ENCODE measurements around the gene ABCB10. TPM values are rescaled to one million over a fixed set of nuclear protein-coding genes. Genes with fewer than 3 reads are reported as not detected.
A peak's percentile ranks its signal among the peaks of the same experiment; 100 is the strongest.
"Not testable (repeated sequence)": the region's sequence is repeated elsewhere in the genome, so short reads cannot be mapped to it uniquely, and the experiment has no call there.

The ABCB10 gene
- total RNA-seq, 4 donors from 2014 or later, result 16.5 to 41.0 (median 20.9) TPM

DNA sequence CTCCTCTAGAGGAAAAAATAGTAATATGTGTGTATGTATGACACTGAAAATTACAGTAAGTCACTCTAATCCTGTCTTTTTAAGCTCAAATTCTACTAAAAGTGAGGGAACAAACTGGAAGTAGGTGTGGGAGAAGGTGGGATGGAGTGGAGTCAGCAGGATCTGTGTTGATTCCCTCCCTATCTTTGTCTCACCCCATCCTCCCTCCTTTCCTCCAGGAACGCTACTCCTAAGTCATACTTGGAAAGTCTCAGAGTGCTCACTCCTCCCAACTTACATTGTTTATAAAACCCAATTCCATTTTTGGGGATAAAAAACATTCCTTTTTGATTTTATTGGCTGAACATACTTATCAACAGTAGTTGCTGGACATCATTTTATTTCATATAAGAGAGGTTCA, 35.5 kb downstream of the ABCB10 start:
- H3K27me3 ChIP-seq, result no peaks in the 10 kb centered on the region
- peaks cover 0 to 89% (median 0%) of the 10 kb centered on the region in 3 donors for H3K36me3 ChIP-seq
- H3K4me1 ChIP-seq, result no peaks in the 10 kb centered on the region
- H3K27ac ChIP-seq, result no peak overlapping the region
- H3K9me3 ChIP-seq, result no peaks in the 10 kb centered on the region
- TF ChIP-seq POLR2A (IDR thresholded peaks at IDR 0.05), result no peak
- TF ChIP-seq, protein P1, sequence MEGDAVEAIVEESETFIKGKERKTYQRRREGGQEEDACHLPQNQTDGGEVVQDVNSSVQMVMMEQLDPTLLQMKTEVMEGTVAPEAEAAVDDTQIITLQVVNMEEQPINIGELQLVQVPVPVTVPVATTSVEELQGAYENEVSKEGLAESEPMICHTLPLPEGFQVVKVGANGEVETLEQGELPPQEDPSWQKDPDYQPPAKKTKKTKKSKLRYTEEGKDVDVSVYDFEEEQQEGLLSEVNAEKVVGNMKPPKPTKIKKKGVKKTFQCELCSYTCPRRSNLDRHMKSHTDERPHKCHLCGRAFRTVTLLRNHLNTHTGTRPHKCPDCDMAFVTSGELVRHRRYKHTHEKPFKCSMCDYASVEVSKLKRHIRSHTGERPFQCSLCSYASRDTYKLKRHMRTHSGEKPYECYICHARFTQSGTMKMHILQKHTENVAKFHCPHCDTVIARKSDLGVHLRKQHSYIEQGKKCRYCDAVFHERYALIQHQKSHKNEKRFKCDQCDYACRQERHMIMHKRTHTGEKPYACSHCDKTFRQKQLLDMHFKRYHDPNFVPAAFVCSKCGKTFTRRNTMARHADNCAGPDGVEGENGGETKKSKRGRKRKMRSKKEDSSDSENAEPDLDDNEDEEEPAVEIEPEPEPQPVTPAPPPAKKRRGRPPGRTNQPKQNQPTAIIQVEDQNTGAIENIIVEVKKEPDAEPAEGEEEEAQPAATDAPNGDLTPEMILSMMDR (IDR thresholded peaks at IDR 0.05), result no peak
- DNase-seq, result no peak
- no peak overlapping the region for H3K4me3 ChIP-seq

DNA sequence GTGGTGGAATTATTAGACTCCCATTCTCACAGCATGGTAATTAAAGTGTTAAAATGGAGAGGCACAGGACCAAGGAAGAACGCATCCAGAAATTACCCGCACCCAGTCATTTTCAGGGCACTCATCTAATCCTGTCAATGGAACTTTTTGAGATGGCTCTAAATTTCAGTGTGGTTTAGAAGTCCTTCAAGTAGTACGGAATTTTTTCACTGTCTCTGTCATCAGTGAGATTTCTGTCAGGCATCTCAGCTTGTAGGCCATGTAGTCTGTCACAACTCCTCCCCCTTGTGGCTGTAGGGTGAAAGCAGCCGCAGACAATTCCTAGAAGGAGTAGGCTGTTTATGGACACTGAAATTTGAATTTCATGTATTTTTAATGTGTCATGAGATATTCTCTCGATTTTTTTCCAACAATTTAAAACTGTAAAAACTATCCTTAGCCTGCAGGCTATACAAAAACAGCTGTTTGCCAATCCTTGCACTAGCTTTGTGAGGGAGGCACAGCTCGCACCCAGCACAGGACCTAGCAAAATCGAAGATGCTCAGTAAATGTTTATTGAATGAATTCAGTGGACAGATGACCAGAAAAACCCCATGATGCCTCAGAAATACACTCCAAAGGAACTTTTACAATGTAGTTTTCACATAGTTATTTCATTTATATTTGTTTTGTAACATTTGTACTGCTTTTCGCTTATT, 43.8 kb downstream of the ABCB10 start:
- peak in 2 of 3 donors; percentile 61 to 85 for DNase-seq
- TF ChIP-seq, protein P1 (IDR thresholded peaks at IDR 0.05), result peak; percentile 60 to 80 (median 79)
- TF ChIP-seq POLR2A (IDR thresholded peaks at IDR 0.05), result no peak
- no peak overlapping the region for H3K27ac ChIP-seq
- peaks cover 0 to 28% (median 0%) of the 10 kb centered on the region in 3 donors for H3K36me3 ChIP-seq
- H3K9me3 ChIP-seq, result no peaks in the 10 kb centered on the region
- no peak overlapping the region for H3K4me3 ChIP-seq
- H3K27me3 ChIP-seq, result no peaks in the 10 kb centered on the region
- H3K4me1 ChIP-seq, result no peaks in the 10 kb centered on the region

DNA sequence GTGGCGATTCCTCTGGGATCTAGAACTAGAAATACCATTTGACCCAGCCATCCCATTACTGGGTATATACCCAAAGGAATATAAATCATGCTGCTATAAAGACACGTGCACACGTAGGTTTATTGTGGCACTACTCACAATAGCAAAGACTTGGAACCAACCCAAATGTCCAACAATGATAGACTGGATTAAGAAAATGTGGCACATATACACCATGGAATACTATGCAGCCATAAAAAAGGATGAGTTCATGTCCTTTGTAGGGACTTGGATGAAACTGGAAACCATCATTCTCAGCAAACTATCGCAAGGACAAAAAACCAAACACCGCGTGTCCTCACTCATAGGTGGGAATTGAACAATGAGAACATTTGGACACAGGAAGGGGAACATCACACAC, 46.9 kb downstream of the ABCB10 start:
- H3K27me3 ChIP-seq, H3K36me3 ChIP-seq, H3K4me1 ChIP-seq, H3K4me3 ChIP-seq, H3K9me3 ChIP-seq, H3K27ac ChIP-seq, DNase-seq: not testable (repeated sequence)

DNA sequence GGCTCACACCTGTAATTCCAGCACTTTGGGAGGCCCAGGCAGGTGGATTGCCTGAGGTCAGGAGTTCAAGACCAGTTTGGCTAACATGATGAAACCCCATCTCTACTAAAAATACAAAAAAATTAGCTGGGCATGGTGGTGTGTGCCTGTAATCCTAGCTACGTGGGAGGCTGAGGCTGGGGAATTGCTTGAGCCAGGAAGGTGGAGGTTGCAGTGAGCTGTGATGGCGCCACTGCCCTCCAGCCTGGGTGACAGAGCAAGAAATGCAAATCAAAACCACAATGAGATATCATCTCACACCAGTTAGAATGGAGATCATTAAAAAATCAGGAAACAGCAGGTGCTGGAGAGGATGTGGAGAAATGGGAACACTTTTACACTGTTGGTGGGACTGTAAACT, 47.3 kb downstream of the ABCB10 start:
- H3K36me3 ChIP-seq, DNase-seq, H3K27me3 ChIP-seq, H3K4me3 ChIP-seq, H3K9me3 ChIP-seq, H3K27ac ChIP-seq: not testable (repeated sequence)
- H3K4me1 ChIP-seq, result peaks cover 0 to 12% (median 2%) of the 10 kb centered on the region in 4 donors

DNA sequence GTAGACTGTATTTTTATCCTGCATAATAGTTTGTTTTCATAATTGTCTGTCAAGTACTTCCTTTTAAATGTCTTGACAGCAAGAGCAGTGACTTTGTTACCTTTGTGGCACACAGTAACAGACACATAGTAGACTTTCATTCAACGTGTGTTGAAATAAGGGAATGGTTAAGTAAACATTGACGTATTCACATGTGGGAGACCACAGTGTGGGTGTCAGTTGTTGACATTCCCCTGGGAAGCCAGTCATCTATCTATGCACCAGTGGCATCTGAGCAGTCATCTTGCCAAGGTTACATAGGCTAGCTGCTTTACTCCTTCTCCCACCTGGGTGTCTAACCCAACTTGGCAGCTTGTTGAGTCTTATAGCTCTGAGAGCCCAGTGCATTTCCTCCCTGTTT, 48.9 kb downstream of the ABCB10 start:
- TF ChIP-seq, protein P1 (IDR thresholded peaks at IDR 0.05), result no peak
- TF ChIP-seq POLR2A (IDR thresholded peaks at IDR 0.05), result no peak
- Histone ChIP-seq H3K27me3 (no peaks in the 10 kb centered on the region), H3K9me3 (no peaks in the 10 kb centered on the region), H3K4me1 (peaks cover 0 to 12% (median 2%) of the 10 kb centered on the region in 4 donors), H3K36me3 (no peaks in the 10 kb centered on the region), H3K4me3 (no peak overlapping the region), H3K27ac (no peak overlapping the region)
- no peak for DNase-seq

DNA sequence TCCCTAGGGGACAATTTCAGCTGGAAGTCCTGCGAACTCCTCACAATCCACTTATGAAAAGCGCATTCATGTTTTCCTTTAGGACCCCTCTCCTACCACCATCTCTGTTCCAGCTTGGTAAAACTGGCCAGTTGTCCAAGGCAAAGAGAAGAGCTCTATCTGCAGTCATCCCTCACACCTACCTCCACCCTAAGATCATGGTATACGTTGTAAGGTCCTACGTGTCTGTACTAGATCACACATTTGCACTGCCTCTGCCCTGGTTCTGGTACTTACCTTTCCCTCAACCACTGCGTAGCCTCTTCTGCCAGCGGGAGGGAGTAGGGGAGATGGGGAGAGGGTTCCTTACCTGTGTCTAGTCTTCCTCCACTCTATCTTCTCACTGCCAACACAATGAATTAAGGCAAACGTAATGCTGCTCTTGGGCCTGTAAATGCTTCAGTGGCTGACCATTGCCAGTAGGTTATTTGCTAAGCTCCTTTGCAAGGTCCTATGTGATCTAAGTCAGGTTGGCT, 49.6 kb downstream of the ABCB10 start:
- H3K27ac ChIP-seq, result peak overlapping the region; percentile 89 to 94 (median 93)
- H3K9me3 ChIP-seq, result no peaks in the 10 kb centered on the region
- peak overlapping the region; percentile 75 to 94 (median 83) for H3K4me3 ChIP-seq
- no peak for DNase-seq
- TF ChIP-seq, protein P1 (IDR thresholded peaks at IDR 0.05), result no peak
- TF ChIP-seq POLR2A (IDR thresholded peaks at IDR 0.05), result no peak
- H3K4me1 ChIP-seq, result peaks cover 0 to 12% (median 2%) of the 10 kb centered on the region in 4 donors
- H3K36me3 ChIP-seq, result no peaks in the 10 kb centered on the region
- no peaks in the 10 kb centered on the region for H3K27me3 ChIP-seq

Data from Peyer's patch (tissue), 4 donors.